GM21515 (cell line): Measurements from ENCODE around the gene TBC1D10B.

ENCODE experiments used
- ATAC-seq: cut with Tn5 transposase; IDR thresholded peaks from one replicate; pipeline ENCODE4 v1.9.1; 2021; ENCODE audit not compliant: unreplicated experiment

The TBC1D10B gene

GRCh38 chr16:30375864-30376263 lies 5.6 kb upstream of the TBC1D10B start:
- no peak for ATAC-seq

- ATAC-seq: no peak
Measured at GRCh38 chr16:30374538-30374937, 4.2 kb upstream of the TBC1D10B start, which contains the start of gene MYL11. MYL11 (plus strand) TSS chr16:30374802; CDS start chr16:30374858, 56 bp downstream.

- ATAC-seq: no peak
Measured at GRCh38 chr16:30372725-30373124, 2.4 kb upstream of the TBC1D10B start.

- no peak for ATAC-seq
Measured at GRCh38 chr16:30372038-30372712, 1.9 kb upstream of the TBC1D10B start.

GRCh38 chr16:30371248-30371816 lies 1.0 kb upstream of the TBC1D10B start:
- no peak for ATAC-seq

- peak; percentile 6 for ATAC-seq
Measured at GRCh38 chr16:30369938-30370455, 297 bp downstream of the TBC1D10B start.

GRCh38 chr16:30369091-30369937 lies 980 bp downstream of the TBC1D10B start:
- no peak for ATAC-seq

GRCh38 chr16:30368792-30369090 lies 1.6 kb downstream of the TBC1D10B start:
- ATAC-seq: no peak

- ATAC-seq: no peak
Measured at GRCh38 chr16:30368122-30368791, 2.0 kb downstream of the TBC1D10B start.

GRCh38 chr16:30367349-30368009 lies 2.8 kb downstream of the TBC1D10B start:
- ATAC-seq: no peak

GRCh38 chr16:30366511-30366910 lies 3.8 kb downstream of the TBC1D10B start:
- no peak for ATAC-seq

GRCh38 chr16:30365200-30365599 lies 5.1 kb downstream of the TBC1D10B start:
- ATAC-seq: no peak

GRCh38 chr16:30361180-30361579 lies 9.1 kb downstream of the TBC1D10B start:
- ATAC-seq: no peak

GRCh38 chr16:30359871-30360170 lies 10.5 kb downstream of the TBC1D10B start:
- no peak for ATAC-seq

- no peak for ATAC-seq
Measured at GRCh38 chr16:30358990-30359870, 11.1 kb downstream of the TBC1D10B start.

GRCh38 chr16:30358577-30358936 lies 11.7 kb downstream of the TBC1D10B start:
- no peak for ATAC-seq

- ATAC-seq: no peak
Measured at GRCh38 chr16:30357715-30358576, 12.3 kb downstream of the TBC1D10B start.

GRCh38 chr16:30357085-30357714 lies 13.1 kb downstream of the TBC1D10B start:
- ATAC-seq: no peak
